Upper lobe of left lung (tissue), 4 donors: ENCODE data around the gene SLC2A11.

Source experiments
- CTCF ChIP-seq, 6 experiments: fragments of 450-650 bp in 4 of 6; fragments of 200-600 bp in 2 of 6; sonication (generic) in 2 of 6; IDR thresholded peaks; one replicate each; pipeline ENCODE4 v1.5.1; 2016 to 2019; ENCODE audit warnings: antibody characterized with exemption in 6 of 6
- POLR2A ChIP-seq, 4 donors: fragments of 450-650 bp; IDR thresholded peaks; one replicate each; pipeline ENCODE4 v1.5.1; 2016 to 2017; ENCODE audit warnings: antibody characterized with exemption in 4 of 4, mild to moderate bottlenecking in 2 of 4
- POLR2AphosphoS5 ChIP-seq, 2 donors: sonication (generic); formaldehyde crosslinking; IDR thresholded peaks; one replicate each; pipeline ENCODE4 v1.5.1; 2017; ENCODE audit warnings: antibody characterized with exemption in 2 of 2

DNA sequence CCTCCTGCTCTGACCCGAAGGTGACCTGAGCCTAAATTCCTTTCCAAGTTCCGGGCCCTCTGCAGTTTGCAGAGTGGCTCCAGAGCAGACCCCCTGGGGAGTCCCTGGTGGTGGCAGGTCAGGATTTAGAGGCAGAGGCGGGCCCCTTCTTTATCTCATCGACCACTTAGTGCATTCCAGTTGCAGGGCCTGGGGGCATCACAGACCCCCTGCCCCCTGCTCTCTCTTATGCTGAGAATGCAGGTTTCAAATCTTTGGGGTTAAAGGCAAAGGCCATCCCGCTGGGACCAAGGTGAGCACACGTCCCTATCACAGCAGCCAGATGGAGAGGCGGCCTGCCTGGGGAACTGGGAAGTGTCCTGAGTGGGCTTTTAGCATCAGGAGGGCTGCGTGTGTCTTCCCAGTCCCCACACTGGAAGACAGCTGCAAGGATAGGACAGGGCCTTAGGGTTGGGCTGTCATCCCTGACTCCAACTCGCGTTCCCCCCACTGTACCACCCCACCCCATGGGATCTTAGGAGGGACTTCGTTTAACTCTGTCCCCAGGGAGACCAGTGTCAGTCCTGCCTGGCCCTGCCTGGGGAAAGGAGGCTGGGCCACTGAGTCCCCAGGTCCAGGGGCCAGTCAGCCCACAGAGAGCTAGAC, 30.2 kb upstream of the SLC2A11 start:
- TF ChIP-seq CTCF (IDR thresholded peaks at IDR 0.05) = no peak
- TF ChIP-seq POLR2A (IDR thresholded peaks at IDR 0.05) = no peak
- no peak for TF ChIP-seq POLR2AphosphoS5 (IDR thresholded peaks at IDR 0.05)
